ENCODE measurements around the gene ITCH. TPM values are rescaled to one million over a fixed set of nuclear protein-coding genes. Genes with fewer than 3 reads are reported as not detected.
A peak's percentile ranks its signal among the peaks of the same experiment; 100 is the strongest.
"Not testable (repeated sequence)": the region's sequence is repeated elsewhere in the genome, so short reads cannot be mapped to it uniquely, and the experiment has no call there.

Gene ITCH
- total RNA-seq, 2 donors from 2014 or later, result 38.8 to 45.6 TPM

DNA sequence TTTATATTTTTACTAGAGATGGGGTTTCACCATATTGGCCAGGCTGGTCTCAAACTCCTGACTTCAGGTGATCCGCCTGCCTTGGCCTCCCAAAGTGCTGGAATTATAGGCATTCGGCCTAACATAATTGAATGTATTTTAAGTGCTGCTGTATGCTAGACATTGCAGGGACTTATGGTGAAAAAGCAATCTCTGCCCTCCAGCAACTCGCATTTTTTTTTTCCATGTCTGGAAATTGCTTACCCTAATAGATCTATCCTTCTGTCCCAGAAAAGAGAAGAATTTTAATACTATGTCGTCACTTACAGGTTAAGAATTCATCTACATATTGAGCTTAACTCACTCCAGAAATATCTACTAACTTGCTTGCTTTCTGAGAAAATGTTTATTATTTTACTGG lies 10.4 kb downstream of the ITCH start:
- no peak for ATAC-seq
- DNase-seq, result no peak
- intact Hi-C loops (cut with DNase I), result no loop called here

DNA sequence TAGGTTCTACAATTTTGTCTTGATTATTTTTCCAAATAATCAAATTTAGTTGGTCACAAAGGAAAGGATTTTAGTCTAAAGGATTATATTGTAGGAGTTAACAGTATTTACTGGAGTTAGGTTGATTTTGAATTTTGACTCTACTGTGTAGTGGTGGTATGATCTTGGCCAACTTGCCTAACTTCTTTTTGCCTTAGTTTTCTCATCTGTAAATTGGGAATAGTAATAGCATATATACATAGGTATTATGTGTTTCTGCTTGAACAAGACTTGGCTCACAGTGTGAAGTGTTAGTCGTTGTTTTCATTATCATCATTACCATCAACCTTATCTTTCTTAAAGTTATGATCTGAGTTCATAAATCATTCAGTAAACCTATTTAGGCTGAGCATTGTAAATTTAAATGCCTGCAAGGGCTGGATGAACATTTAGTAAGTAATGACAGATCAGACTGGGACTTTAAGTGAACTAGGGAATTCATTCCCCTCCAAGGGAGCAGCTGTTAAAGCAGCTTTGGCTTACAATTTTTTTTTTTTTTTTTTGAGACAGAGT lies 11.2 kb downstream of the ITCH start:
- DNase-seq, result no peak
- ATAC-seq, result no peak
- intact Hi-C loops (cut with DNase I), result no loop called here

DNA sequence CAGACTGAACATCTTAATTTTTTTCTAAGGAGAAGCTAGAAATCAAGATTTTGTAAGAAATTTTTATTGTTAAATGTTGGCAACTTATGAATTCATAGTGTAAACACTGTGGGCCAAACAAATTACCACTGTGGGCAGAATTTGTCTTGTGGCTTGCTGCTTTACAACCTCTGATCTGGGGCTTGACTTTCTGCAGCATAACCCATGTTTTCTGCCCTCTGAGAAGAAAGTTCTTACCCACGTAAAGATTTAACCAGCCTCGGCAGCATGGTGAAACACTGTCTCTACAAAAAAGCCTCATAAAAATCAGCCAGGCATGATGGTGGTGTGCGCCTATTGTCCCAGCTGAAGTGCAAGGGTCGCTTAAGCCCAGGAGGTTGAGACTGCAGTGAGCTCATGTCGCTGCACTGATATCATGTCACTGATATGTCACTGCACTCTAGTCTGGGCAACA lies 12.9 kb downstream of the ITCH start:
- ATAC-seq (peak in 1 of 2 donors; percentile 65), DNase-seq (no peak)
- intact Hi-C loops (cut with DNase I), result loop anchor here in 1 of 2 donors (2.0 kb wide), 1 partner anchor 45 kb away; no protein-coding TSS in a partner anchor

DNA sequence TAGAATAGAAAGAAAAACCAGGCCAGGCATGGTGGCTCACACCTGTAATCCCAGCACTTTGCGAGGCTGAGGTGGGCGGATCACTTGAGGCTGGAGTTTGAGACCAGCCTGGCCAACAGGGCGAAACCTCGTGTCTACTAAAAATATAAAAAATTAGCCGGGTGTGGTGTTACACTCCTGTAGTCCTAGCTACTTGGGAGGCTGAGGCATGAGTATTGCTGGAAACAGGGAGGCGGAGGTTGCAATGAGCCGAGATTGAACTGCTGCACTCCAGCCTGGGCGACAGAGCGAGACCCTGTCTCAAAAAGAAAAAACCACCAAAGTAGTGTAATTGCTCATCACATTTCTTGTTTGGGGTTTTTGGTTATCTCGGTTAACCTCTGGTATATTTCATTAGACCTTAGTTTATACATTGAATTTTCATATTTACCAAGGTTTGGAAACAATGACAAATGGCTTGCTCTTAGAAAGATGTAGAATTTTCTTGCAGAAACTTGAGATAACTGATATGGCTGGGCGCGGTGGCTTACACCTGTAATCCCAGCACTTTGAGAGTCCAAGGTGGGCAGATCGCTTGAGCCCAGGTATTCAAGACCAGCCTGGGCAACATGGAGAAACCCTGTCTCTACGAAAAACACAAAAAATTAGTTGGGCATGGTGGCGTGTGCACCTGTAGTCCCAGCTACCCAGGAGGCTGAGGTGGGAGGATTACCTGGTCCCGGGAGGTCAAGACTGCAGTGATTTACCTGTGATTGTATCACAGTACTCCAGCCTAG lies 14.2 kb downstream of the ITCH start:
- ATAC-seq, result no peak
- DNase-seq, result no peak
- intact Hi-C loops (cut with DNase I), result loop anchor here in 1 of 2 donors (2.0 kb wide), 1 partner anchor 44 kb away; no protein-coding TSS in a partner anchor

DNA sequence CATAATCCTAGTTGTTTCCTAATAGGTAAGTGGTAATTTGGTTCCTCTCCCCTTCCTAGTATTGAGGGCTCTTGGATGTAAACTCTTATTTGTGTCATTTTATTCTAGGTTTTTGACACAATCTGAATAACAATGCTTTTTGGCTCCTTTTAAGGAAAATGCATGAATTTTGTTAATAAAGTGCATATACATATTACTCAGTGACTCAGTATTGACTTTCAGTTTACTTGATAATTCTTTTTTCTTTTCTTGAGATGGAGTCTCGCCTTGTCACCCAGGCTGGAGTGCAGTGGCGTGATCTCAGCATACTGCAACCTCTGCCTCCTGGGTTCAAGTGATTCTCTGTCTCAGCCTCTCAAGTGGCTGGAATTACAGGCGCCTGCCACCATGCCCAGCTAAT lies 19.1 kb downstream of the ITCH start:
- ATAC-seq, result no peak
- DNase-seq, result no peak
- intact Hi-C loops (cut with DNase I), result no loop called here

DNA sequence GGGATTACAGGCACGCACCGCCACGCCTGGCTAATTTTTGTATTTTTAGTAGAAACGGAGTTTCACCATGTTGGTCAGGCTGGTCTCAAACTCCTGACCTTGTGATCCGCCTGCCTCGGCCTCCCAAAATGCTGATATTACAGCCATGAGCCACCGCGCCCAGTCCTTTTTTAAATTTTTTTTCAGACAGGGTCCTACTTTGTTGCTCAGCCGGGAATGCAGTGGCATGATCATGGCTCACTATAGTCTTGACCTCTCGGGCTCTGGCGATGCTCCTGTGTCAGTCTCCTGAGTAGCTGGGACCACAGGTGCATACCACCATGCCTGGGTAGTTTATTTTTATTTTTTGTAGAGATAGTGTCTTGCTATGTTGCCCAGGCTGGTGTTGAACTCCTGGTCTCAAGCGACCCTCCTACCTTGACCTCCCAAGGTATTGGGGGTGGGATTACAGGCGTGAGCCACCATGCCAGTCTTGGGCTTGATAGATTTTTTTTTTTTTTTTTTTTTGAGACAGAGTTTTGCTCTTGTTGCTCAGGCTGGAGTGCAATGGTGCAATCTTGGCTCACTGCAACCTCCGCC lies 19.9 kb downstream of the ITCH start:
- DNase-seq, result not testable (repeated sequence)

DNA sequence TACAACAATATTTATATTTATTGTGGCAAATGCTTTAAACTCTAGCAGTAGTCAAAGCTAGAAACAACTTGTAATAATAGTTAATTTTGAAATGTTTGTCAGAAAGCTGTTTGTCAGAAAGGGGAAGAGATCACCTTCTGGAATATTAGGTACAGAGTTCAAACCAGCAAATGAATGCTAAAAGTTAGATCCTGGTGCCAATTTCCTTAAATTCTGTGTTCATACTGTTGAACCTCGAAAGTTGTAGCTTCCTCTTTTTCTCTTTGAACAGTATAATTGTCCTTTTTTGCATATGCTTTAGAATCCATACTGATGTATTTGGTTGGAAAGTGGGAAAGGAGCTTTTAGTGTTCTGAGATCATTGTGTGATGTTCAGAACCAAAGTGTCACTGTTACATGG lies 22.4 kb downstream of the ITCH start:
- DNase-seq, result no peak
- no peak for ATAC-seq
- intact Hi-C loops (cut with DNase I), result no loop called here

More for the DNA sequence above, 19.9 kb downstream of the ITCH start:
- intact Hi-C loops (cut with DNase I); ATAC-seq: not testable (repeated sequence)

DNA sequence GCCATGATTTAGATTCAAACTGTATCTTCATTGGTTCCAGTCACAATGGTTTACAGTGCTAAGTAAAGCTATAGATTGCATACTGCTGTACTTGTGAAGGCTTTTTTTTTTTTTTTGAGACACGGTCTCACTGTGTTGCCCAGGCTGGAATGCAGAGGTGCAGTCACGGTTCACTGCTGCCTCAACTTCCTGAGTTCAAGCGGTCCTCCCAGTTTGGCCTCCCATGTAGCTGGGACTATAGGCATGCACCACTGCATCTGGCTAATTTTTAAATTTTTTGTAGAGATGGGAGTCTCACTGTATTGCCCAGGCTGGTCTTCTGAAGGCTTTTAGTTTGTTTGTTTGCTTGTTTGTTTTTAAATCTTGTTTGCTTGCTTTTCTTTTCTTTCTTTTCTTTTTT lies 24.9 kb downstream of the ITCH start:
- ATAC-seq (no peak), DNase-seq (no peak)
- intact Hi-C loops (cut with DNase I), result no loop called here

DNA sequence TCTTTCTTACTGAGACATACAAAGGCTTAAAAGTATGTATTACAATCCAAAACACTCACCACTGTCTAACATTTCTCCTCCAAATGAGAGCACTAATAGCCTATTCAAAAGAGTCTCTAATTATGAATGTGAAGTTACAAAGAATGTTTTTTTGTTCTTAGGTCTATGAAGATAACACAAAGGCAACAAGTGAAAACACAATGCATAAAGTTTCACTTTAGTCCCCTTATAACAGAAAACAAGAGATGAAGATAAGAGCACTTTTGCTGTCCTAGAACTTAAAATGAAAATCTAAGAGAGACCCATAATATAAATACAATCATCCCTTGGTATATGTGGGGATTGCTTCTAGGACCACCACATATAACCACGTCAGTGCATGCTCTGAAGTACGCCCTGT lies 25.6 kb downstream of the ITCH start:
- no peak for ATAC-seq
- DNase-seq, result no peak
- intact Hi-C loops (cut with DNase I), result no loop called here

DNA sequence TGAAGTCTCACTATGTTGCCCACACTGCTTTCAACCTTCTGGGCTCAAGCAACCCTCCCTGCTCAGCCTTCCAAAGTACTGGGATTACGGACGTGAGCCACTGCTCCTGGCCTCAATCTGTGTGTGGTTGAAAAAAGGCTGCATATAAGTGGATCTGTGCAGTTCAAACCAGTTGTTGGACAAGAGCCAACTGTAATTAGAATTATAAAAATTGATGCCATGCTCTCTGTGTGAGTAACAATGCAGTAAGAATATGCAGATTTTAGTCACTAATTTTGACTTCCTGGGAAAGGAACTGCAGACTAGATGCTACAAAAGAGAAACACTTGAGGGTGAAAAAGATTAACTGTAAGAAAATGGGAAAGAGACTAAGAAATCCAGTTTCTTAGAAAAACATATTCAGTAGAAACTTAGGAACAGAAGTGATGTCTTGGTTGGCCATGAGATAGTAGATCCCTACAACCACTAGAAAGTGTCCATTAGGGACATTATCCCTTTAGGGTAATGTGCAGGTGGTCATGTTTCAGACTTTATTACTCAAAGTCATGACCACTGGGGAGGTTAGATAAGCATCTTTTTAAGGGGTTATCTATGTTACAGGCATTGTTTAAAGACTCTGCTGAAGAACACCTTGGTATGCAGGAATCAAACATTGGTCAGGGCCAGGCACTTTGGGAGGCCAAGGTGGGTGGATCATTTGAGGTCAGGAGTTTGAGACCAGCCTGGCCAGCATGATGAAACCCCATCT lies 26.3 kb downstream of the ITCH start:
- intact Hi-C loops (cut with DNase I), result no loop called here
- ATAC-seq, result no peak
- no peak for DNase-seq

DNA sequence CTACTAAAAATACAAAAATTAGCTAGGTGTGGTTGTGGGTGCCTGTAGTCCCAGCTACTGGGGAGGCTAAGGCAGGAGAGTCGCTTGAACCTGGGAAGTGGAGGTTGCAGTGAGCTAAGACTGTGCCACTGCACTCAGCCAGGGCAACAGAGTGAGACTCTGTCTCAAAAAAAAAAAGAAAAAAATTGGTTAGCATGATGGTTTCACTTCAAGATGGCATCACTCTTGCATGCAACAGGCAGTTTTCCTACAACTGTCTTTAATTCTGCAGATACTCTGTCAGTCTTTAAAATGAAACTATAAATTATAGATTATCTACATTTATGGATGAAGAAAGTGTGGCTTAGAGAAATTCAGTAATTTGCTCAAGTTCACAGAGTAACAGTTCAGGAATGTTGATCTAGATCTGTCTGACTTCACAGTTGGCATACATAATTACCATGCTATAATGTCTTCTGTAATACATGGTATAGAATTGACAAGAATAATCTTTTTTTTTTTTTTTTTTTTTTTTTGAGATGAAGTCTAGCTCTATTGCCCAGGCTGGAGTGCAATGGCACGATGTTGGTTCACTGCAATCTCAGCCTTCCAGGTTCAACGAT lies 27.0 kb downstream of the ITCH start:
- intact Hi-C loops (cut with DNase I), result no loop called here
- ATAC-seq, result no peak
- no peak for DNase-seq

DNA sequence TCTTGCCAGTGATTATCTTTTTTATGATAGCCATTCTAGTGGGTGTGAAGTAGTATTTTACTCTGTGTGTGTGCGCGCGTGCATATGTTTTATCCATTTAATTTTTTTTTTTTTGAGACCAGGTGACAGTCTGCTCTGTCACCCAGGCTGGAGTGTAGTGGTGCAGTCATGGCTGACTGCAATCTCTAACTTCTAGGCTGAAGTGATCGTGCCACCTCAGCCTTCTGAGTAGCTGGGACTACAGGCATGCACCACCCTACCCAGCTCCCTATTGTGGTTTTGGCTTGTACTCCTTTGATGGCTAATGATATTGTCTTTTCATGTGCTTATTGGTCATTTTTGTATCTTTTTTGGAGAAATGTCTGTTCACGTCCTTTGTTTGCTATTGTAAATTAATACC lies 33.3 kb downstream of the ITCH start:
- intact Hi-C loops (cut with DNase I), result no loop called here
- DNase-seq (no peak), ATAC-seq (peak in 1 of 2 donors; percentile 53)

DNA sequence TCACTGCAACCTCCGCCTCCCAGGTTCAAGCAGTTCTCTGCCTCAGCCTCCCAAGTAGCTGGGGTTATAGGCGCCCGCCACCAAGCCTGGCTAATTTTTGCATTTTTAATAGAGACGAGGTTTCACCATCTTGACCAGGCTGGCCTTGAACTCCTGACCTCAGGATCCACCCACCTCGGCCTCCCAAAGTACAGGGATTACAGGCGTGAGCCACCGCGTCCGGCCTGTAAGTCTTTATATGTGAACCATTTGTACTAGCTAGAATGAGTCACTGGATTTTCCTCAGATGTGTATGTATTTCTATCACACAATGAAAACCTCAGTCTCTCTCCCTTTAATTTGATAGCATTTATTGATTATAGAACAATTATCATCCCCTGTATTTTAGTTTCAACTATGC lies 34.0 kb downstream of the ITCH start:
- intact Hi-C loops (cut with DNase I), result no loop called here
- DNase-seq (no peak), ATAC-seq (no peak)

DNA sequence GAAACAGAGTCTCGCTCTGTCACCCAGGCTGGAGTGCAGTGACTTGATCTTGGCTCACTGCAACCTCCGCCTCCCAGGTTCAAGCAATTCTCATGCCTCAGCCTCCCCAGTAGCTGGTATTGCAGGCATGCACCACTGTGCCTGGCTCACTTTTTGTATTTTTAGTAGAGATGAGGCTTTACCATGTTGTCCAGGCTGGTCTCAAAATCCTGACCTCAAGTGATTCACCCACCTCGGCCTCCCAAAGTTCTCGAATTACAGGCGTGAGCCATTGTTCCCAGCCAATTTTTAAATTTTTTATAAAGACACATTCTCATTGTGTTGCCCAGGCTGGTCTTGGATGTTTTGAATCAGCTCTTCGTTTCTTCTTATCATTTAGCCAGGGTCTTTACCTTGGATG lies 37.7 kb downstream of the ITCH start:
- intact Hi-C loops (cut with DNase I); DNase-seq: not testable (repeated sequence)

DNA sequence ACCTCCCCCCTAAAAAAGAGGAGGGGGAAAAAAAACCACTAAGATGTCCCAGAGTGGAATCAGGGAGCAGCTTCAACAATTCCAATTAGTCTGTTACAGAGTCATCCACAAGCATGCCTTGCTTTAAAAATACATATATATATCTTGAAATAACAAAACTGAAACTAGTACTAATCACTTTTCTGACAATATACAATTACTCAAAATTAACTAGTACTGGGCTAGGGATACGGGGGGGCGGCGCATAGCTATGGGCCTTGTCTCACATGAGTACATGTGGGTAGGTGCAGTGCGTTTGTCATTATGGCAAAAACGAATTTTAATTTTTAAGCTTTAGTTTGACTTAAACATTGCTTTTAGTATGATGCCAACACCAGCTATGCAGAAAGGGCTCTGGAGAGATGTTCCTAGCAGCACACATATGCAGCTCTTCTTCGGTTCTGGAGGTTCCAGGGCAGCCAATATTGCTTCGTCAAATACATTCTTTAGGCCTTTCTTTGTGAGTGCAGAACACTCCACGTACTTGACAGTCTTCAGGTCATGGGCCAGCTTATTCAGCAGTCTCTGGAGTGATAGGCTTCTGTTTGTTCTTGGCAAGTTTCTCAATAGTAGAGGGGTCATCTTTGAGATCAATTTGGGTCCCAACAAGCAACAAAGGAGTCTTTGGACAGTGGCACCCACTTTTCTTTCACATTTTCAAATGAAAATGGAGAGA lies 38.8 kb downstream of the ITCH start:
- DNase-seq (no peak), ATAC-seq (no peak)
- intact Hi-C loops (cut with DNase I), result no loop called here

More for the DNA sequence above, 37.7 kb downstream of the ITCH start:
- ATAC-seq, result not testable (repeated sequence)

DNA sequence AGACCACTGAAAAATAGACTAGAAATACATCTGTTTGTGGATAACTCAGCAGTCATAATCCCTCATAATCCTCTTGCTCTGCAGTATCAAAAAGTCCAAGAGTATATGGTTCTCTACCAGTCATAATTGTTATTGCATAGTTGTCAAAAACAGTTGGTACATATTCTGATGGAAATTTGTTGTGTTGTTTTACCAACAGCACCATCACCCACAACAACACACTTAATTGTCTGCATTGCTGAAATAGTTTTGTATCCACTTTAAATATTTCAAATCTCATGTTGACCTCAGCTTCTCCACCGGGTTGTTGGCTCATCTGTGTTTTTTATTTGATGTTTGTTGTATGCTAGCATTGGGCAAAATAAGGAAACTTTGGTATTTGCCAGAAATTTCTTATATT lies 39.4 kb downstream of the ITCH start:
- DNase-seq (no peak), ATAC-seq (no peak)
- intact Hi-C loops (cut with DNase I), result no loop called here

DNA sequence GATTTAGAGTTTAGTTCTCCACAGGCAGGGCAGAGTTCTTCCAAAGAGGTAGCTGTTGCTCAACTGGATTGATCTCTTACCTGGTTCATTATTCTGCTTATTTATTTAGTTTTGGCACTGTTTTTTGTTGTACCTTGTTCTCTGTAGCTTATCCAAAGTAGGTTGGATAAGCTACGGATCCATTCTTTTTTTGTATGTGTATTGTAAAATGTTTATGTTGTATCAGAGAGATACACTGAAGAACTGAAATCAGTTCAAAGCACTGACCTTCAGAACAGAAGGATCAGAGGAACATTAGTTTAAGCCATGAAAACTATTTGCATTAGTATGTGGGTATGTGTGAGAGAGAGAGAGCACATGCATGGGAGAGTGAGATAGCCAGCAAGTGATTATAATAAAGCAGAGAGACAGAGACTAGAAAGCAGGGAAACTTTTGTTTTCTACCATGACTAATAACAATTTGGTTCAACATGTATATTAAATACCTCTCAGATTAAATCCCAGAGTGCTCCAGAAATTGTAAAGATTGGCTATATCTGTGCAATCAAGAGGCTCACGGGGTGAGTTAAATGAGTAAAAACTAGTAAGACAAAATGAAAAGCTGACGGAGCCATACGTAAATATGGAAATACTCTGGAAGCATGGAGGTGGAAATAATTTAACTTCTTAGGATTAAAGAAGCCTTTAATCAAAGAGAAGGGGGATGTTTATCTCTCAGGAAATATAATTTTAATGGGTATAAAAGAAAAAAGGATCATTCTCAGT lies 40.2 kb downstream of the ITCH start:
- intact Hi-C loops (cut with DNase I), result no loop called here
- ATAC-seq, result no peak
- DNase-seq, result no peak

DNA sequence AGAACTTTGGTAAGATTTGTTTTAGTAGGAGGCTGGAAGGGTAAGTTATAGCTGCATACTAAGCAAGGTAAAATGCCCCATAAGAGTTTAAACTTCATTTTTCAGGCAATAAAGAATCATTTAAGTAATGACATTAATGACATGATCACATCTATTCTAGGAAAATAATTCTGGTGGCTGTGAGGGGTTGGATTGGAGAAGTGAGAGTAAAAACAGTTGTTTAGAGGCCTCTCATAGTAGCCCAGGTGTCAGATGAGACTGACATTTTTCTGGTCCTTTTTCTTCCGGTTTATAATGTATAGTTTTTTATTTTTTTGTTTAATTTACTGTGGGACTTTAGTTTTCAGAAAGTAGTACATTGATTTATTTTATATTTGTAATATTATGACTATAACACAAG lies 40.8 kb downstream of the ITCH start:
- DNase-seq (no peak), ATAC-seq (no peak)
- intact Hi-C loops (cut with DNase I), result no loop called here

Measured in left cardiac atrium (tissue), 4 donors.